ENCODE results near the gene INTS7.
"Not testable (repeated sequence)": the region's sequence is repeated elsewhere in the genome, so short reads cannot be mapped to it uniquely, and the experiment has no call there.

Gene INTS7

DNA sequence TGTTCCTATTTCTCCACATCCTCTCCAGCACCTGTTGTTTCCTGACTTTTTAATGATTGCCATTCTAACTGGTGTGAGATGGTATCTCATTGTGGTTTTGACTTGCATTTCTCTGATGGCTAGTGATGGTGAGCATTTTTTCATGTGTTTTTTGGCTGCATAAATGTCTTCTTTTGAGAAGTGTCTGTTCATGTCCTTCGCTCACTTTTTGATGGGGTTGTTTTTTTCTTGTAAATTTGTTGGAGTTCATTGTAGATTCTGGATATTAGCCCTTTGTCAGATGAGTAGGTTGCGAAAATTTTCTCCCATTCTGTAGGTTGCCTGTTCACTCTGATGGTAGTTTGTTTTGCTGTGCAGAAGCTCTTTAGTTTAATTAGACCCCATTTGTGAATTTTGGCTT lies 81.3 kb downstream of the INTS7 start:
- H3K36me3 ChIP-seq (ENCODE audit: control insufficient read depth in 1 of 2, insufficient read depth in 2 of 2, low read length in 2 of 2) = peaks cover 0 to 14% of the 10 kb centered on the region in 2 donors
- not testable (repeated sequence) for H3K9ac ChIP-seq (ENCODE audit: low read depth in 1 of 2, low read length in 2 of 2); H3K4me3 ChIP-seq (ENCODE audit: low read depth in 1 of 2, low read length in 2 of 2); H3K9me3 ChIP-seq (ENCODE audit: control insufficient read depth in 1 of 2, low read length in 2 of 2); H3K4me1 ChIP-seq (ENCODE audit: control insufficient read depth in 1 of 2, insufficient read depth in 2 of 2, low read length in 2 of 2); H3K27me3 ChIP-seq (ENCODE audit: control insufficient read depth in 1 of 2, insufficient read depth in 2 of 2, low read length in 2 of 2); H3K27ac ChIP-seq (ENCODE audit: low read depth, low read length)

DNA sequence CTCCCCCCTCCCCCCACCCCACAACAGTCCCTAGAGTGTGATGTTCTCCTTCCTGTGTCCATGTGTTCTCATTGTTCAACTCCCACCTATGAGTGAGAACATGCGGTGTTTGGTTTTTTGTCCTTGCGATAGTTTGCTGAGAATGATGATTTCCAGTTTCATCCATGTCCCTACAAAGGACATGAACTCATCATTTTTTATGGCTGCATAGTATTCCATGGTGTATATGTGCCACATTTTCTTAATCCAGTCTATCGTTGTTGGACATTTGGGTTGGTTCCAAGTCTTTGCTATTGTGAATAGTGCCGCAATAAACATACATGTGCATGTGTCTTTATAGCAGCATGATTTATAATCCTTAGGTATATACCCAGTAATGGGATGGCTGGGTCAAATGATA lies 81.8 kb downstream of the INTS7 start:
- not testable (repeated sequence) for H3K27ac ChIP-seq (ENCODE audit: low read depth, low read length); H3K9ac ChIP-seq (ENCODE audit: low read depth in 1 of 2, low read length in 2 of 2); H3K9me3 ChIP-seq (ENCODE audit: control insufficient read depth in 1 of 2, low read length in 2 of 2); H3K4me3 ChIP-seq (ENCODE audit: low read depth in 1 of 2, low read length in 2 of 2); H3K27me3 ChIP-seq (ENCODE audit: control insufficient read depth in 1 of 2, insufficient read depth in 2 of 2, low read length in 2 of 2); H3K4me1 ChIP-seq (ENCODE audit: control insufficient read depth in 1 of 2, insufficient read depth in 2 of 2, low read length in 2 of 2)
- H3K36me3 ChIP-seq (ENCODE audit: control insufficient read depth in 1 of 2, insufficient read depth in 2 of 2, low read length in 2 of 2) = peaks cover 0 to 14% of the 10 kb centered on the region in 2 donors

DNA sequence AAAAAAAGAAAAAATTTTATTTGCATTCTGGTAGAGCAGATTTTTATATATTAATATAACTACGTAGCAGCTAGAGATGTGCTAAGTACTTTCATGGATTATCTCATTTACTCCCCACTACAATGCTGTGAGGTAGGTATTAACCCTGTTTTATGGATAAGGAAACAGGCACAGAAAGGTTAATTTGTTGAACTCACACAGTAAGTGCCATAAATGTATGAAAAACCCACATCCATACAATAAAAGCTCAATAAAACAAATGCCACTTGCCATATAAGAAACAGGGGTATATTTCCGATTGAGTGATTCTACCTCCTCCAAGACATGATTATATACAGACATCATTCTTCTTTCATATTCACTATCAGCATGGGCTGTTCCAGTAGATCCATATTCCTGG lies 83.1 kb downstream of the INTS7 start:
- Histone ChIP-seq H3K9me3 (ENCODE audit: control insufficient read depth in 1 of 2, low read length in 2 of 2) (no peaks in the 10 kb centered on the region), H3K36me3 (ENCODE audit: control insufficient read depth in 1 of 2, insufficient read depth in 2 of 2, low read length in 2 of 2) (peaks cover 0 to 14% of the 10 kb centered on the region in 2 donors), H3K27ac (ENCODE audit: low read depth, low read length) (no peak overlapping the region), H3K4me3 (ENCODE audit: low read depth in 1 of 2, low read length in 2 of 2) (no peak overlapping the region), H3K4me1 (ENCODE audit: control insufficient read depth in 1 of 2, insufficient read depth in 2 of 2, low read length in 2 of 2) (no peaks in the 10 kb centered on the region), H3K27me3 (ENCODE audit: control insufficient read depth in 1 of 2, insufficient read depth in 2 of 2, low read length in 2 of 2) (no peaks in the 10 kb centered on the region), H3K9ac (ENCODE audit: low read depth in 1 of 2, low read length in 2 of 2) (no peak overlapping the region)

DNA sequence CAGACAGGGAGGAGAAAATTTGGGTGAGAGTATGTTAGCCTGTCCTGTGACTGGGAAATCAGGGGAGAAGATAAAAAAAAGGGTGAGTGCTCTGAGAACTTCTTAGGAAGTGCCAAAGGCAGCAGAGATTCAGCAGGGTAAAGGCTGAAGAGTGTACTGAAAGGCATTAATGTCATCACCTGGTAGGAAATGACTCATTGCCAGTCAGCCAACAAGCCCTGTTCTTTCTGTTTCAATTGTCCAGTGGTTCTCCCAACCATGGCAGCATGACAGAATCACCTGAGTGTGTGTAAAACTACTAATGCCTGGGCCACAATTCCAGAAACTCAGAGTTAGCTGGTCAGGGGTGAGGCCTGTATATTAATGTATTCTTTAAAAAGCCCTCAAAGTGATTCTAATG lies 83.5 kb downstream of the INTS7 start:
- Histone ChIP-seq H3K27me3 (ENCODE audit: control insufficient read depth in 1 of 2, insufficient read depth in 2 of 2, low read length in 2 of 2) (no peaks in the 10 kb centered on the region), H3K9me3 (ENCODE audit: control insufficient read depth in 1 of 2, low read length in 2 of 2) (no peaks in the 10 kb centered on the region), H3K4me1 (ENCODE audit: control insufficient read depth in 1 of 2, insufficient read depth in 2 of 2, low read length in 2 of 2) (no peaks in the 10 kb centered on the region), H3K4me3 (ENCODE audit: low read depth in 1 of 2, low read length in 2 of 2) (no peak overlapping the region), H3K9ac (ENCODE audit: low read depth in 1 of 2, low read length in 2 of 2) (no peak overlapping the region), H3K36me3 (ENCODE audit: control insufficient read depth in 1 of 2, insufficient read depth in 2 of 2, low read length in 2 of 2) (peaks cover 0 to 14% of the 10 kb centered on the region in 2 donors), H3K27ac (ENCODE audit: low read depth, low read length) (no peak overlapping the region)

DNA sequence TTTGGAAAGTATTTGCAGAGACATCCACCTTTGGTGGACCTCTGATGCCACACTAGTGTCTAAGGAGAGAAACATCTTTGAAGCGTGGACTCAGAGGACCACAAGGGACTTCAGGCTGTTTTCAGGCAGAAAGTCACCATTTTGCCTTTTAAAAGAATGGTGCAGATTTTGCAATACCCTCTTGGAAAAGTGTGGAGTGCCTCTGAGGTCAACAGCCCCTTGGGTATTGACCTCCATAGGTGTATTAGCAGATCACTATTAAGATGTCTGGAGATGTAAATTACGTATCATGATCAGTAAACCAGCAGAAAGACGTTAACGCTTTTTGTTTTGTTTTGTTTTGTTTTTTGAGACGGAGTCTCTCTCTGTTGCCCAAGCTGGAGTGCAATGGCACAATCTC lies 87.0 kb downstream of the INTS7 start:
- Histone ChIP-seq H3K27ac (ENCODE audit: low read depth, low read length) (no peak overlapping the region), H3K4me3 (ENCODE audit: low read depth in 1 of 2, low read length in 2 of 2) (no peak overlapping the region), H3K9me3 (ENCODE audit: control insufficient read depth in 1 of 2, low read length in 2 of 2) (no peaks in the 10 kb centered on the region), H3K9ac (ENCODE audit: low read depth in 1 of 2, low read length in 2 of 2) (no peak overlapping the region), H3K4me1 (ENCODE audit: control insufficient read depth in 1 of 2, insufficient read depth in 2 of 2, low read length in 2 of 2) (peaks cover 0 to 6% of the 10 kb centered on the region in 2 donors), H3K36me3 (ENCODE audit: control insufficient read depth in 1 of 2, insufficient read depth in 2 of 2, low read length in 2 of 2) (peaks cover 0 to 20% of the 10 kb centered on the region in 2 donors), H3K27me3 (ENCODE audit: control insufficient read depth in 1 of 2, insufficient read depth in 2 of 2, low read length in 2 of 2) (no peaks in the 10 kb centered on the region)

DNA sequence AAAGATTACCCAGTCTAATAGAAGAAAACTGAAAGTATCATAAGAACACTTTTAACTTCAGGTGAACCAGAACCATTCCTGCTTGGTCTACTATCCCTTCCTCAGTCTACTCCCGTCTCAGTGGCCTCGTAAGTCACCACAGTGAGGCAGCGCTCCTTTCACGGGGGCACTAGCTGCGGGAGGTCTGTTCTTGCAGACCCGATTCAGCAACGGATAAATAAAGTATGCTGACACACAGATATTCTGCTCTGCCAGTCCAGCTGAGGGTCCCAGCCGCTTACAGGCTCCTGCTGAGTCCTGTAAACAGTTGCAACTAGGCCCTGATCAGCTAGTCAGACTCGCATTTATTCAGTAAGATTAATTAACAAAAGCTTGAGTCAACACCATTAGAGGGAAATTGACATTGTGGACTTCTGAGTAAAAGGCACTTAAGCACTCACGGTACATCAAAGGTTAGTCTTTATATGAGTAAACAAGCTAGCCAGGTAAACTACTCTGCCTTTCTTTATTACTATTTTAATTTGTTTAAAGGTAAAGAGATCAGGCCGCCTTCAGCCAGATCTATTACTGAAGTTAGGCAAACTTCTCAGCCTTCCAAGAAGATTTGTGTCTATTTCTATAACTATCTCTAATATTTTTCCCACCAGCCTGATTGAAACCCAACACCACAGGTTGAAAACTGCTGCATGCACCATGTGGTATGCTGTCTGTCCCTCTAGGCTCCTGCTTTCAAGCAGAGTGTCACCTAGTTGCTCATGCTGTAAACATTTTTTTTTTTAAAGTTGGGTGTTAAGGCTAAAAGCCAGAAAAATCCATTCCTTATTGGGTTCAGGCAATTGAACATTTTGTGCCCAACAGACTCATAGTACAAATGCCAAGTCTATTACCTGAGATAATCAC lies 87.7 kb downstream of the INTS7 start:
- Histone ChIP-seq H3K4me3 (ENCODE audit: low read depth in 1 of 2, low read length in 2 of 2) (no peak overlapping the region), H3K9me3 (ENCODE audit: control insufficient read depth in 1 of 2, low read length in 2 of 2) (no peaks in the 10 kb centered on the region), H3K9ac (ENCODE audit: low read depth in 1 of 2, low read length in 2 of 2) (no peak overlapping the region), H3K27ac (ENCODE audit: low read depth, low read length) (no peak overlapping the region), H3K27me3 (ENCODE audit: control insufficient read depth in 1 of 2, insufficient read depth in 2 of 2, low read length in 2 of 2) (no peaks in the 10 kb centered on the region), H3K36me3 (ENCODE audit: control insufficient read depth in 1 of 2, insufficient read depth in 2 of 2, low read length in 2 of 2) (peaks cover 0 to 24% of the 10 kb centered on the region in 2 donors), H3K4me1 (ENCODE audit: control insufficient read depth in 1 of 2, insufficient read depth in 2 of 2, low read length in 2 of 2) (peaks cover 0 to 6% of the 10 kb centered on the region in 2 donors)

DNA sequence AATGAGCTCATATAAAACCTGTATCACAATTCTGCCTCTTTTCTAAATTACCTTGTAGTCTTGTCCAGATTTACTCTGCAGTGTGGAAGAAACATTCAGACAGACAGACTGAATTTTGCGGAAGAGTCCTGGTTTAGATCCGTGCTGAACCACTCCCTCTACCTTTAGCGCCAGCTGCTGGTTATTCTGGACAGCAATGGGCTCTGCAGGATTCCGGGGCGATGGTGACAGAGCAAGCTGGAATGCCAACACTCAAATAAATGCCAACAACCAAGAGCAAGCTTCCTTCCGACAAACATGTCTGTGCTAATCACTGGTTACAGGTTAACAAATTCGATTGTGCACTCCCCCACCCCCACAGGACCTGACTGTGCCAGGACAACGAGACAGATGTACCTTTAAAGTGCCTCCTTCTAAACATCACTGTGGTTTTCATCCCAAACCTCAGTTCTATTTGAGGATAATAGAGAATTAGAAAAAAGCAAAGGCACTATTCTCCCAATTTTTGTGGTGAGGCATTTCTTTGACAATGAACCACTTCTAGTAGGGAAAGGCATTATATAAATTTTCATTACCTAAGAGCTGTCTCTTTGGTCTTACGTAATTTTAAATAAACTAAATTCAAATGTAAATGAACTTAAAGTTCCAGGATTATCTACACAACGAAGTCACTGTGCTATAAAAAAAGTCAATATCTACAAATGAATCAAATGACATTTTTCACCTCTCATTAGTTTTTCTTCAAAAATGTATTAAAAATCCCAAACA lies 90.4 kb downstream of the INTS7 start:
- no peaks in the 10 kb centered on the region for H3K27me3 ChIP-seq (ENCODE audit: control insufficient read depth in 1 of 2, insufficient read depth in 2 of 2, low read length in 2 of 2)
- H3K4me1 ChIP-seq (ENCODE audit: control insufficient read depth in 1 of 2, insufficient read depth in 2 of 2, low read length in 2 of 2) = peaks cover 0 to 7% of the 10 kb centered on the region in 2 donors
- H3K9ac ChIP-seq (ENCODE audit: low read depth in 1 of 2, low read length in 2 of 2) = no peak overlapping the region
- H3K36me3 ChIP-seq (ENCODE audit: control insufficient read depth in 1 of 2, insufficient read depth in 2 of 2, low read length in 2 of 2) = peaks cover 3 to 14% of the 10 kb centered on the region in 2 donors
- no peaks in the 10 kb centered on the region for H3K9me3 ChIP-seq (ENCODE audit: control insufficient read depth in 1 of 2, low read length in 2 of 2)
- no peak overlapping the region for H3K4me3 ChIP-seq (ENCODE audit: low read depth in 1 of 2, low read length in 2 of 2)
- no peak overlapping the region for H3K27ac ChIP-seq (ENCODE audit: low read depth, low read length)

DNA sequence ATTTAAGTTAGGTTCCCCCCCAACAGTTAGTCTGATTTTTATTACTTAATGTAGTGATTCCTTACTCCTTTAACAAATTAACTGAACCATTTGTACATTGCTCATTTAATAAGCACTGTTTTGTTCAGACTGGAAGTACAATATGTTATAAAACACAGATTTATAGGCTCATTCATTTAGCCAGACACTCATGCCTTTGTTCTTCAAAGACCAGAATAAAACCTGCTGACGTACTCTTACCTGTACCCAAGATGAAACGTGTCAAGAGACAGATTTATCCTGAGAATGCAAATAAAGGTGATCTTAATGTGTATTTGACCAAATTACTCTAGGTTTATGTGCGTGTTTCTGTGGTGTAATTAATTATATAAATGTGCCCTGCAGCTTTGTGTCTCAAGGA lies 92.8 kb downstream of the INTS7 start:
- H3K27me3 ChIP-seq (ENCODE audit: control insufficient read depth in 1 of 2, insufficient read depth in 2 of 2, low read length in 2 of 2) = no peaks in the 10 kb centered on the region
- no peak overlapping the region for H3K27ac ChIP-seq (ENCODE audit: low read depth, low read length)
- H3K9ac ChIP-seq (ENCODE audit: low read depth in 1 of 2, low read length in 2 of 2) = no peak overlapping the region
- H3K36me3 ChIP-seq (ENCODE audit: control insufficient read depth in 1 of 2, insufficient read depth in 2 of 2, low read length in 2 of 2) = peaks cover 3 to 14% of the 10 kb centered on the region in 2 donors
- peaks cover 7 to 22% of the 10 kb centered on the region in 2 donors for H3K4me1 ChIP-seq (ENCODE audit: control insufficient read depth in 1 of 2, insufficient read depth in 2 of 2, low read length in 2 of 2)
- no peak overlapping the region for H3K4me3 ChIP-seq (ENCODE audit: low read depth in 1 of 2, low read length in 2 of 2)
- no peaks in the 10 kb centered on the region for H3K9me3 ChIP-seq (ENCODE audit: control insufficient read depth in 1 of 2, low read length in 2 of 2)

DNA sequence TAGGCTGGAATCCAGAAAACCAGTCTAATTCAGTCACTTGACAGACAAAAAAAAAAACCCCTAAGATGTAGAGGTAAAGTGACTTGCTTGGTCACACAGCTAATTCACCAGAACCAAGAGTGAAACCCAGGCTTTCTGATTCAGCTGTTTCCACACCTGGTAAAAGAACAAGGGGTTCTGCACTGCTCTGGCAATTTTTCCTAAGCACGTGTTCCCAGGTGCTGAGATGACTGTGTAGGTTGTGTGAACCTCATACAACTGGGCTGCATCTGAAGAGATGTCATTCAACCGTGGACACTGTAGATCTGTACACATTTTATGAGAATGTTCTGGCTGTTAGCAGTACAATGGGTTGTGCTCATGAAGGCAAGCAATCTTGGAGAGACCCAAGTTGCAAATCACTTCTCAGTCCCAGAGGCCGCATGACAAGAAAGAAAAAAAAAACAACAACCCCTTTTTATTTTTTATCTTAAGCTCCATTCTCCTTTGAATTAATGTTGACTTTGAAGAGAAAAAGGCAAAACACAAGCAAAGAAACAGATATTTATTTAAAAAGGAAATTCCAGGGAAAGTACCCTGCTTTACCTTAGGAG lies 95.4 kb downstream of the INTS7 start:
- peaks cover 7 to 21% of the 10 kb centered on the region in 2 donors for H3K4me1 ChIP-seq (ENCODE audit: control insufficient read depth in 1 of 2, insufficient read depth in 2 of 2, low read length in 2 of 2)
- no peaks in the 10 kb centered on the region for H3K27me3 ChIP-seq (ENCODE audit: control insufficient read depth in 1 of 2, insufficient read depth in 2 of 2, low read length in 2 of 2)
- H3K9ac ChIP-seq (ENCODE audit: low read depth in 1 of 2, low read length in 2 of 2) = no peak overlapping the region
- H3K36me3 ChIP-seq (ENCODE audit: control insufficient read depth in 1 of 2, insufficient read depth in 2 of 2, low read length in 2 of 2) = peaks cover 3 to 14% of the 10 kb centered on the region in 2 donors
- no peak overlapping the region for H3K4me3 ChIP-seq (ENCODE audit: low read depth in 1 of 2, low read length in 2 of 2)
- H3K27ac ChIP-seq (ENCODE audit: low read depth, low read length) = no peak overlapping the region
- no peaks in the 10 kb centered on the region for H3K9me3 ChIP-seq (ENCODE audit: control insufficient read depth in 1 of 2, low read length in 2 of 2)

DNA sequence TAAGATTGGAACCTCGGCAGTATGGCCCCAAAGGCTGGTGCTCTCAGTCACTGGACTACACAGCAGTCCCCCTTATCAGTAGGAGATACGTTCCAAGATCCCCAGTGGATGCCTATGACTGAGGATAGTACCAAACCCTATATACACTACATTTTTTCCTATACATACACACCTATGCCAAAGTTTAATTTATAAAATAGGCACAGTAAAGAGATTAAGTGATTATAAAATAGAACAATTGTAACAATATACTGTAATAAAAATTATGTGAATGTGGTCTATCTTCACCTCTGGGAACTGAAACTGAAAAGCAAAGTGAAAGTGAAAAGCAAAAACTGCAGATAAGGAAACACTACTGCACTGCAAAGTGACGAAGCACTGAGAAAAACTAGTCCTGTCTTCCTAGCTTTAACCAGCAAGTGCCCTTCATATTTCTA lies 96.8 kb downstream of the INTS7 start:
- peak overlapping the region; percentile 41 to 58 for H3K4me3 ChIP-seq (ENCODE audit: low read depth in 1 of 2, low read length in 2 of 2)
- H3K27ac ChIP-seq (ENCODE audit: low read depth, low read length) = no peak overlapping the region
- peaks cover 7 to 17% of the 10 kb centered on the region in 2 donors for H3K4me1 ChIP-seq (ENCODE audit: control insufficient read depth in 1 of 2, insufficient read depth in 2 of 2, low read length in 2 of 2)
- no peaks in the 10 kb centered on the region for H3K27me3 ChIP-seq (ENCODE audit: control insufficient read depth in 1 of 2, insufficient read depth in 2 of 2, low read length in 2 of 2)
- peak overlapping the region; percentile 5 to 9 for H3K9ac ChIP-seq (ENCODE audit: low read depth in 1 of 2, low read length in 2 of 2)
- no peaks in the 10 kb centered on the region for H3K9me3 ChIP-seq (ENCODE audit: control insufficient read depth in 1 of 2, low read length in 2 of 2)
- H3K36me3 ChIP-seq (ENCODE audit: control insufficient read depth in 1 of 2, insufficient read depth in 2 of 2, low read length in 2 of 2) = peaks cover 3 to 11% of the 10 kb centered on the region in 2 donors
